DOHH2 (cell line): ENCODE measurements around the gene C7orf33.

Experiments
- H3F3A ChIP-seq: fragments of 200-600 bp; sonication (generic), shearing (Covaris generic); 2 replicates; pipeline ENCODE4 v1.6.0; 2016; ENCODE audit warnings: antibody characterized with exemption, mild to moderate bottlenecking; ENCODE audit not compliant: control insufficient read depth, insufficient read depth
- H3K27ac ChIP-seq: fragments of 200-600 bp; sonication (generic); 2 replicates; pipeline ENCODE4 v1.5.1; 2014; ENCODE audit warnings: low read depth, mild to moderate bottlenecking, low read length, moderate library complexity
- H3K27me3 ChIP-seq: fragments of 200-600 bp; sonication (generic); 2 replicates; pipeline ENCODE4 v1.6.1; 2014; ENCODE audit warnings: mild to moderate bottlenecking, low read length, mixed read lengths; ENCODE audit not compliant: control insufficient read depth
- H3K36me3 ChIP-seq: fragments of 200-600 bp; sonication (generic); 2 replicates; pipeline ENCODE4 v1.6.1; 2014; ENCODE audit warnings: mild to moderate bottlenecking, low read length, moderate library complexity, mixed read lengths; ENCODE audit not compliant: control insufficient read depth
- H3K4me1 ChIP-seq: fragments of 200-600 bp; sonication (generic); 2 replicates; pipeline ENCODE4 v1.6.1; 2014; ENCODE audit warnings: mild to moderate bottlenecking, low read length, mixed read lengths; ENCODE audit not compliant: control insufficient read depth
- H3K4me2 ChIP-seq: fragments of 200-600 bp; sonication (generic); 2 replicates; pipeline ENCODE4 v1.6.0; 2014; ENCODE audit warnings: mild to moderate bottlenecking, low read length, moderate library complexity
- H3K4me3 ChIP-seq: fragments of 200-600 bp; sonication (generic); 2 replicates; pipeline ENCODE4 v1.5.1; 2014; ENCODE audit warnings: mild to moderate bottlenecking, low read length, mixed read lengths
- H3K79me2 ChIP-seq: fragments of 200-600 bp; sonication (generic); 2 replicates; pipeline ENCODE4 v1.6.1; 2014; ENCODE audit warnings: mild to moderate bottlenecking, low read length, mixed read lengths; ENCODE audit not compliant: control insufficient read depth
- H3K9me2 ChIP-seq: fragments of 200-600 bp; sonication (generic); replicated peaks from 2 replicates; pipeline ENCODE4 v1.6.1; 2014; ENCODE audit warnings: mild to moderate bottlenecking, low read length, mixed read lengths; ENCODE audit not compliant: control insufficient read depth
- H3K9me3 ChIP-seq: fragments of 200-600 bp; sonication (generic); 2 replicates; pipeline ENCODE4 v1.6.1; 2014; ENCODE audit warnings: antibody characterized with exemption, low read length, mixed read lengths; ENCODE audit not compliant: control insufficient read depth, insufficient read depth
- H4K20me1 ChIP-seq: fragments of 200-600 bp; sonication (generic); 2 replicates; pipeline ENCODE4 v1.6.0; 2014; ENCODE audit warnings: low read depth, mild to moderate bottlenecking, antibody characterized with exemption, low read length, moderate library complexity; ENCODE audit not compliant: control insufficient read depth, insufficient read depth
- CTCF ChIP-seq: fragments of 200-600 bp; sonication (generic); IDR thresholded peaks from one replicate; pipeline ENCODE4 v1.5.1; 2014; ENCODE audit warnings: antibody characterized with exemption, mild to moderate bottlenecking, low read depth, low read length; ENCODE audit not compliant: poor library complexity, severe bottlenecking
- EZH2phosphoT487 ChIP-seq: fragments of 200-600 bp; sonication (generic); IDR thresholded peaks from 2 replicates; pipeline ENCODE4 v1.6.1; 2017; ENCODE audit warnings: borderline replicate concordance, mild to moderate bottlenecking, antibody characterized with exemption, low read length, moderate library complexity, mixed read lengths

C7orf33 gene

GRCh38 chr7:148545172-148545571 lies 45.4 kb upstream of the C7orf33 start:
- no peak overlapping the region for H3K4me2 ChIP-seq
- no peaks in the 10 kb centered on the region for H3K79me2 ChIP-seq

DNA sequence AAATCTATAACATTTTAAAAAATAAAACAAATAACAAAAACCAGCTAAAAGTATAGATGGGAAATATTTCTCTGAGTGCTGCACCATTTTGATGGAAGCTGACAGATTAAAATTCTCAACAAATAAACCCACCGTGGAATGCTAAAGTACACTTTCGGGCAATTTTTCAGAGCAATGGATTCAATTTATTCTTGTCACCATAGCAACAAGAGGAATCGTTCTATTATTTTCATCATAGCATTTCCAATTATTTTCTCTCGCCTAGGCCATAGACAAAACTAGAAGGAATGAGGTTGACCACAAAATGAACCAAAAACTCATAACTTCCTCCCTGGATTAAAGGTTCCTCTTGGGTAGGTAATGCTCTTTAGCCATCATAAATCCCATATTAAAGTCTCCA lies 44.6 kb upstream of the C7orf33 start:
- no peak for TF ChIP-seq EZH2phosphoT487
- no peak for TF ChIP-seq CTCF
- H3K9me2 ChIP-seq, result no peaks in the 10 kb centered on the region

More at GRCh38 chr7:148545172-148545571, 45.4 kb upstream of the C7orf33 start:
- TF ChIP-seq CTCF, result no peak
- no peak for TF ChIP-seq EZH2phosphoT487
- no peaks in the 10 kb centered on the region for H3K4me1 ChIP-seq
- no peaks in the 10 kb centered on the region for H3K36me3 ChIP-seq
- H4K20me1 ChIP-seq, result no peaks in the 10 kb centered on the region
- H3K27ac ChIP-seq, result no peak overlapping the region
- no peaks in the 10 kb centered on the region for H3K27me3 ChIP-seq
- H3K4me3 ChIP-seq, result no peak overlapping the region
- H3K9me3 ChIP-seq, result no peaks in the 10 kb centered on the region
- no peaks in the 10 kb centered on the region for H3F3A ChIP-seq
- no peaks in the 10 kb centered on the region for H3K9me2 ChIP-seq

GRCh38 chr7:148546857-148547256 lies 43.7 kb upstream of the C7orf33 start:
- Histone ChIP-seq H3K4me1 (peaks cover 5% of the 10 kb centered on the region; the same call in 1 of the 2 replicates), H3K27ac (no peak overlapping the region), H3K4me2 (no peak overlapping the region), H3K27me3 (no peaks in the 10 kb centered on the region), H3K79me2 (no peaks in the 10 kb centered on the region), H3K36me3 (no peaks in the 10 kb centered on the region), H3K9me2 (no peaks in the 10 kb centered on the region), H4K20me1 (no peaks in the 10 kb centered on the region), H3K9me3 (no peaks in the 10 kb centered on the region), H3F3A (no peaks in the 10 kb centered on the region), H3K4me3 (no peak overlapping the region)
- no peak for TF ChIP-seq EZH2phosphoT487
- no peak for TF ChIP-seq CTCF

More for the DNA sequence above, 44.6 kb upstream of the C7orf33 start:
- no peak overlapping the region for H3K4me2 ChIP-seq
- H3K27ac ChIP-seq, result no peak overlapping the region
- no peaks in the 10 kb centered on the region for H3K27me3 ChIP-seq
- H3K36me3 ChIP-seq, result no peaks in the 10 kb centered on the region
- H4K20me1 ChIP-seq, result no peaks in the 10 kb centered on the region
- H3K4me1 ChIP-seq, result 0 out of 2 replicates have a peak, but pooled peaks cover under 1% of the 10 kb centered on the region
- H3K4me3 ChIP-seq, result no peak overlapping the region
- H3F3A ChIP-seq, result no peaks in the 10 kb centered on the region
- no peaks in the 10 kb centered on the region for H3K9me3 ChIP-seq
- H3K79me2 ChIP-seq, result no peaks in the 10 kb centered on the region
